Stimulated activated naive CD8-positive, alpha-beta T cell treated with anti-CD3 and anti-CD28 coated beads, Interleukin-15, Interleukin-2, amounts not matched to agents 100 ng/mL and 50 ng/mL, for 24 hours (primary cell): Measurements from ENCODE around the gene SLIT3.

Experiments
- H3K27ac Mint-ChIP-seq: one replicate; pipeline ENCODE4 v1.8.0; 2021; ENCODE audit warnings: mild to moderate bottlenecking, mixed read lengths
- H3K27me3 Mint-ChIP-seq: one replicate; pipeline ENCODE4 v1.8.0; 2021; ENCODE audit warnings: mixed read lengths
- H3K36me3 Mint-ChIP-seq: one replicate; pipeline ENCODE4 v1.8.0; 2021; ENCODE audit warnings: low read depth, mixed read lengths
- H3K4me1 Mint-ChIP-seq: one replicate; pipeline ENCODE4 v1.8.0; 2021; ENCODE audit warnings: low read depth, mixed read lengths
- H3K4me3 Mint-ChIP-seq: one replicate; pipeline ENCODE4 v1.8.0; 2021; ENCODE audit warnings: mild to moderate bottlenecking, mixed read lengths
- H3K9me3 Mint-ChIP-seq: one replicate; pipeline ENCODE4 v1.8.0; 2021; ENCODE audit warnings: mixed read lengths

Gene SLIT3

DNA sequence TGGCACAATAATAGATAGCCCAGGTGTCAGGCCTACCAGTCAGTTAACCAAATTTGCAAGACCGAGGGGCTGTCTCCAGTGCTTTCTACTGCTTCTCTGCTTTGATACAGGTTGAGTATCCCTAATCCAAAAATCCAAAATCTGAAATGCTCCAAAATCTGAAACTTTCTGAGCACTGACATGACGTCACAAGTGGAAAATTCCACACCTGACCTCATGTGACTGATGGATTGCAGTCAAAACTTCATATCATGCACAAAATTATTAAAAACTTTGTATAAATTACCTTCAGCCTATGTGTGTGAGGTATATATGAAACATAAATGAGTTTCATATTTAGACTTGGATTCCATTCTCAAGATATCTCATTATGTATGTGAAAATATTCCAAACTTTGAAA, 508.3 kb downstream of the SLIT3 start:
- H3K4me3 Mint-ChIP-seq = no peak overlapping the region
- H3K27ac Mint-ChIP-seq = no peak overlapping the region
- no peaks in the 10 kb centered on the region for H3K9me3 Mint-ChIP-seq

DNA sequence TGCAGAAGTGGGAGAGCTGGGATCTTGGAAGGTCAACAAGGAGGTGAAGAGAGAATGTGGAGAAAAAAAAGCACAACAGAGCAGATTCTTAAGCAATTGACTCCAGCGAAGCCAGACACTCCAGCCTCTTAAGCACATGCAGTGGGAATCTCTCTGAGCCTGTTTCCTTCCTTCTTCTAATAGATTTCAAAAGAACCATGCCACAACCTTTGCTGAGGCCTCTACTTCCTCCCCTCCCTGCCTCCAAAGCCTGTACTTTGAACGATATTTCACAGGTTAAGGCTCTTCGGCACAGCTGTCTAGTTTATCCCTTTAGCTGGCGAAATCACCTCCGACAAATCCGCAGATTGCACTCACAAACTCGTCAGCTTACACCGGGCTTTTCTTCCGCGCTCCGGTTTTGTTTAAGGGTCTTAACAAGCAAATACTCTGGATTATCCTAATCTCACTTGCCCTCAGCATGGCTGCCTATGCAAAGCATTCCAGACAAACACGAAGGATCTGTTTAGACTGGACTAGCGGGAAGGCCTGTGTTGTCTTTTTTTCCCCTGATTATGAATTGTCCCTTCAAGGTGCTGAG, 510.2 kb downstream of the SLIT3 start:
- Mint-ChIP-seq H3K4me1 (peaks cover 19% of the 10 kb centered on the region), H3K9me3 (no peaks in the 10 kb centered on the region), H3K4me3 (no peak overlapping the region), H3K27me3 (no peaks in the 10 kb centered on the region), H3K36me3 (no peaks in the 10 kb centered on the region), H3K27ac (no peak overlapping the region)

More for the DNA sequence above, 508.3 kb downstream of the SLIT3 start:
- Mint-ChIP-seq H3K36me3 (no peaks in the 10 kb centered on the region), H3K4me1 (peaks cover 19% of the 10 kb centered on the region), H3K27me3 (no peaks in the 10 kb centered on the region)

DNA sequence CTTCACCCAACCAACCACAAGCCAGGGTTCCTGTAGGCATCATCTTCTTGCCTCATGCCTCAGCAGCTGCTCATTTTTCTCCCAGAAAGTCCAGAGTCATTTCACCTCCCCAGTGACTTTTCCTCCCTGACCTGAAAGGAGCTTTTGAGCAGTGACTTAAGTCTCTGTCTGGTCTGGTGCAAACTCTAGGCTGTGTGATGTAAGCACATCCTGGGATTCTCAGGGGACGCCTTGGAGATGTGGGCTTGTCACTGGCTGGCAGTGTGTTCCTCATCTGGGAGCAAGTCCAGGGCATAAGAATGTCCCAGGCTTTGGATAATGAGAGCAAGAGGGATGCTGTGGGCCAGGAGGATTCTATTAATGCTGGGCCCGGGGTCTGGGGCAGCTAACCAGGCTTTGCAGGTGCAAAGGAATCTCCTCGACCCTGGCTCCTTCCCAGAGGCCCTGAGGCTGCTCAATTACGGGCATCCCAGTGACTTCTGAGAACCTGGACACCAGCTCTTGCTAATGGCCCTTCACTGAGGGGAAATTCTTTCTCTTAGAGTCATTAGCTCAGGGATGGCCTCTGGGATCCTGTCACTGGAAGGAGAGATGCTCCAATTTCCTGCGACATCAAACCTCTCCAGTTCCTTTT, 510.8 kb downstream of the SLIT3 start:
- Mint-ChIP-seq H3K27me3 (peaks cover 4% of the 10 kb centered on the region), H3K4me3 (no peak overlapping the region), H3K4me1 (peaks cover 19% of the 10 kb centered on the region), H3K9me3 (no peaks in the 10 kb centered on the region), H3K27ac (no peak overlapping the region), H3K36me3 (no peaks in the 10 kb centered on the region)

DNA sequence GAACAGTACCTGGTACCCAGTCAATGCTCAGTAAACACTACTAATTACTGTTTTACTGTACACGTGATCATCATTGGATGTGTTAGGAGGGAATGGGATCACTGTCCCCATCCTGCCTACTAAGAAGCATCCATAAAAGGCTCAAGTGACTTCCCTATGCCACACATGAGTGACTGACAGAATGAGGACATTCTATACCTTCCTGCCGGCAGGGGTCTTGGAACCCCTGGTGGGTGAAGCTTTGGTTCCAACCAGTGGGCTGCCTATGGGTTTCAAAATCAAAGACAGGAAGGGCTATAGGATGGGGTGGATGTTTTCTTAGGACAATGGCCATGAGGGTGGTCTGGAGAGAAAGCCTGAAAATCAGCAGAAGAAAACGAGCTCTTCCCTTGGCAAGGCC, 512.2 kb downstream of the SLIT3 start:
- no peaks in the 10 kb centered on the region for H3K36me3 Mint-ChIP-seq
- H3K27me3 Mint-ChIP-seq = peaks cover 5% of the 10 kb centered on the region
- no peaks in the 10 kb centered on the region for H3K9me3 Mint-ChIP-seq
- no peak overlapping the region for H3K4me3 Mint-ChIP-seq
- peaks cover 7% of the 10 kb centered on the region for H3K4me1 Mint-ChIP-seq
- no peak overlapping the region for H3K27ac Mint-ChIP-seq

DNA sequence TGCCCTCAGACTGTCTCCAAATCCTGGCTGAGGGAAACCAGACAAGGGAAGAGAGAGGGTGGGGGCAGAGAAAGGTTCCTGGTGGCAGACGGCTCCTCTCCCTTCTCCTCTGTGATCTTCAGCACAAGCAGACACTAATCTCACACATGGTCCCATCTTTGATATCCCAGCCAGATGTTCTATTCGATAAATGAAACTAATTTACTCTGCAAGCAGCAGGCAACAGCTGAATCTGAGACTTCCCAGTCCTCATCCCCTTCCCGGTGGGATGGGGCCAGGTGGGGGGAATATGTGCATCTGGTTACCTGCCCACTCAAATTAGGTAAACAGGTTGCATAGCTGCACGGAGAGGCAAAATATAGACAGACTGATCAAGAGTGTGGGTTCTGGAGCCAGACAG, 512.8 kb downstream of the SLIT3 start:
- Mint-ChIP-seq H3K4me1 (no peaks in the 10 kb centered on the region), H3K27ac (no peak overlapping the region), H3K27me3 (peaks cover 5% of the 10 kb centered on the region), H3K36me3 (no peaks in the 10 kb centered on the region), H3K4me3 (no peak overlapping the region), H3K9me3 (no peaks in the 10 kb centered on the region)

DNA sequence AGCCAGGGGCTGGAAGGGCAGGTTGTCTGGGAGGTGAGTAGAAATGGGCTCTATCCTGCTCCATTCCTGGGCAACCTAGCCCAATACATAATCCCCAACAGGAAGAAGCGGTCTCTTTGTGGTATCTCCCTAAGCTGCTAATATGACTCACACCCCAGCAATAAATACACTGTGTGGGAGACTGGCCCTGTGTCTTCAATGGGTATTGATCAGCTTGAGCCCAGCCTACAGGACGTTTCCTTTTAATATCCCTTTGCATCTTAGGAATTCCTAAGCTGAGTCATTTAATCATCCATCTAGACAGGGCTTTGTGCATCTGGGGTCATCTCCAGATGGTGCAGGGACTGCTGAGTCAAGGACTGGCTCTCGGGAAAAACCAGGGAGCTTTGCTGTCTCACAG, 514.8 kb downstream of the SLIT3 start:
- Mint-ChIP-seq H3K4me1 (no peaks in the 10 kb centered on the region), H3K36me3 (no peaks in the 10 kb centered on the region), H3K4me3 (no peak overlapping the region), H3K27me3 (peaks cover 9% of the 10 kb centered on the region), H3K27ac (no peak overlapping the region), H3K9me3 (no peaks in the 10 kb centered on the region)

DNA sequence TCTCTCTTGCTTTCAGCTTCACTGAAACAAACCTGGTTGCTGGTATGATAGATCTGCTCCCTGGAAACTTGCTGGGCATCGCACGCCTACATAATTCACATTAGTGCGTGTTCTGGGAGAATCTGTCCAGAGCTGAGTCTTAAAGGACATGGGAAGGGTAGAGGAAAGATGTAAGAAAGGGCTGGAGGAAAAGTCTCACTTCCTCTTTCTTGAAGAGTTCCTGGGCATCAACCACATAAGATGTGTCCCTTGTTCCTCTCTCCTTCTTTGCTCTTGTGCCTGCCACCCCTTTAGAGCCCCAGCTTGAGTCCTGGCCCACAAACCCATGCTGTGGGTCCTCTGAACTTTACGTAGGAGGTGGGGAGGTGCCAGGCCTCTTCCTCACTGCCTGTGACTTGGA, 516.5 kb downstream of the SLIT3 start:
- Mint-ChIP-seq H3K36me3 (no peaks in the 10 kb centered on the region), H3K9me3 (no peaks in the 10 kb centered on the region), H3K27ac (no peak overlapping the region), H3K4me3 (no peak overlapping the region), H3K27me3 (peaks cover 9% of the 10 kb centered on the region), H3K4me1 (no peaks in the 10 kb centered on the region)

DNA sequence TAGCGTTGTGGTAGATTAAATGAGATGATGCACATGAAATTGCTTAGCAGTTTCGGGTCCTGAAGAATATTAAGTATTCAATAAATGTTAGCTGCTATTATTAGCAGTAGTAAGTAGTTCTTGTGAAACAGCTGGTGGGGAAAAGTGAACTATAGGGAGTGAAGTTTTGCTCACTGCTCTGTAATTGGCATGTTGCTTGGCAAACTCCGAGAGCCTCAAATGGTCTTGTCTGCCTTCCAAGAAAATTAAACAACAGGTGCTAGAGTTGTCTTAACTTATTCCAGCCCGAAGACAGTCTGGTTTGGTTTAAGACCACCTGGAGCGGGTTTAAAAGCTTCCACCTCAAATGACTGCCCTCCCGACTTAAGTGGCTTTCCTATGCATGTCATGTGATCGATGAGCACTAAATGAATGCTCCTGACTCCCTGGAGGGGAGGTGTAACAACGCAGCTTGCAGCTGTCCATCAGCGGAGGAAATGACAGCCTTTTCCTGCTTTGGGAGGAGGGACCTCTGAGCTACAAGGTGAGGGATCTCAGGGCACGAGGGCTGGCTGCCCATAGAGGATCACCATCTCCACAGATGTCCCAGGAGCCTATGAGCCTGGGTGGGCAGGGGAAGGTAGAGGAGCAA, 518.9 kb downstream of the SLIT3 start:
- H3K4me3 Mint-ChIP-seq = no peak overlapping the region
- H3K27ac Mint-ChIP-seq = peak overlapping the region; percentile 48
- H3K9me3 Mint-ChIP-seq = no peaks in the 10 kb centered on the region
- peaks cover 9% of the 10 kb centered on the region for H3K27me3 Mint-ChIP-seq
- H3K4me1 Mint-ChIP-seq = no peaks in the 10 kb centered on the region
- H3K36me3 Mint-ChIP-seq = no peaks in the 10 kb centered on the region

DNA sequence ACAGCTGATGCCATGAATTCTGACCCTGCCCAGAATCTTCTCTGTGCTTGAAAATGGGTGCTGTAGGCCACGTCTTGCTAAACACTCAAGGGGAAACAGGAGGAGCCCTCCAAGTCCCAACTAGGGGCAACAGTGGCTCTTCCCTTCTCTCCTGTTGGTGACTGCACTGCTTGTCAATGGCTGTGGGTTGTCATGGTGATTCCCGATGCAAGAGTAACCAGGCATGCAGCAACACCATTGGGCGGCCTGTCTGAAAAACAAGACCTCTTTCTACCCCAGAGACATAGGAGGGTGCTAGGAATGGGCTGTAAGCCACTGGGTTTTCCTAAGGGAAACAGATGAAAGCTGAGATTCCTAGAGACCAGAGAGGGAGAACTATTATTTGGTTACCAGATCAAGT, 520.1 kb downstream of the SLIT3 start:
- Mint-ChIP-seq H3K27ac (no peak overlapping the region), H3K4me1 (no peaks in the 10 kb centered on the region), H3K4me3 (no peak overlapping the region)

DNA sequence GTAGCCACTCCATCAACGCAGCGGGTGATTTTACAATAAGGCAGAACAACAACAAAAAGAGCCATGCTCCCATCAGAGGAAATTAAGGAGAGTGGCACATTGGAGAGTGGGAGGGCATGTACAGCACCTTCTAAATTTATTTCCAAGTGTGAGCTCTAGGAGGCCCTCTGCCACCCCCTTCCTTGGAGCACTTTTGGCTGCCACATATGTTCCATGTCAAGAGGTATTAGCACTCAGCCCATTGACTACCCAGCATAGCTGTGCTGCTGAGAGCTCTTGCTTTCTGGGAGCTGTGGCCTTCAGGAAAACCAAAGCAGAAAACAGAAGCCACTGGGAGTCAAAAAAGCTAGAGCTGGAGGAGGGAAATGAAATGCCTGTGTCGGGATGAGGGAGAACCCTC, 521.6 kb downstream of the SLIT3 start:
- Mint-ChIP-seq H3K36me3 (no peaks in the 10 kb centered on the region), H3K27me3 (peaks cover 10% of the 10 kb centered on the region), H3K4me3 (no peak overlapping the region), H3K4me1 (no peaks in the 10 kb centered on the region), H3K27ac (no peak overlapping the region), H3K9me3 (no peaks in the 10 kb centered on the region)

More for the DNA sequence above, 520.1 kb downstream of the SLIT3 start:
- Mint-ChIP-seq H3K27me3 (peaks cover 9% of the 10 kb centered on the region), H3K36me3 (no peaks in the 10 kb centered on the region), H3K9me3 (no peaks in the 10 kb centered on the region)

DNA sequence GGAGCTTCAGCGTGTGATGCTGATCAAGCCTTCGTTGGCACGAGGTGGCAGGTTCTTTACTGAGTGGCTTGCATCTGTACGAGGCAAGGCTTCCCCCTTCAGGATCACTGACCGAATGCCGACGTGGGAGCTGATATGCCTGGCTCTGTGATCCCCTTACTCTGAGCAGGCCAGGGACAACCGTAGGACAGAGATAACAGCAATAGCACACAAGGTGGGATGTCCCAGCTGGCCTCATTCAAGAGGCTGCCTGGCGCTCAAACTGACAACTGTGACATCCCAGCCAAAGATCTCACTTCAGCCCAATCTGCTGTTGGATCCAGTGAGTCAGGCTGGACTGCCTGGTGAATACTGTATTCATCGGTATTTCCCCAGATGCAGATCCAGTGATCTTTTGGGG, 522.4 kb downstream of the SLIT3 start:
- Mint-ChIP-seq H3K9me3 (no peaks in the 10 kb centered on the region), H3K36me3 (no peaks in the 10 kb centered on the region), H3K27ac (no peak overlapping the region), H3K4me3 (no peak overlapping the region), H3K27me3 (peaks cover 10% of the 10 kb centered on the region), H3K4me1 (no peaks in the 10 kb centered on the region)

DNA sequence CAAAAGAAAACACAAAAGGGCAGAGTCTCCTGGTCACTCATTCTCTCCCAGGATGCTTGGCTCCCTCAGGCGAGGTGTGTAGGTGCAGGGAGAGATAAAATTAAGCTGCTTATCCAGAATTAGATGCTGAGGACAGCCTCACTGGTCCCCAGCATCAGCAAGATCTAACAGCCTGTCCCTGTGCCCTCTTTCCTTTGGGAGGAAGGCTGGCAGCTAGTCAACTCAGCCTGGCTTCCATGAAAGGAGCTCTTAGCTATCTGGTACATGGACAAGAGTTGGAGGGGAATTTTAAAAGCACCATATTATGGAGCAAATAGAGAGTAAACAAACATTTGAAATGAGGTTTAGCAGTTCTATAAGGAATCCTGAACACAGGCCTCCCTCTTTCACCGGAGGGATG, 523.3 kb downstream of the SLIT3 start:
- no peak overlapping the region for H3K4me3 Mint-ChIP-seq
- H3K27me3 Mint-ChIP-seq = peaks cover 10% of the 10 kb centered on the region
- H3K27ac Mint-ChIP-seq = no peak overlapping the region

DNA sequence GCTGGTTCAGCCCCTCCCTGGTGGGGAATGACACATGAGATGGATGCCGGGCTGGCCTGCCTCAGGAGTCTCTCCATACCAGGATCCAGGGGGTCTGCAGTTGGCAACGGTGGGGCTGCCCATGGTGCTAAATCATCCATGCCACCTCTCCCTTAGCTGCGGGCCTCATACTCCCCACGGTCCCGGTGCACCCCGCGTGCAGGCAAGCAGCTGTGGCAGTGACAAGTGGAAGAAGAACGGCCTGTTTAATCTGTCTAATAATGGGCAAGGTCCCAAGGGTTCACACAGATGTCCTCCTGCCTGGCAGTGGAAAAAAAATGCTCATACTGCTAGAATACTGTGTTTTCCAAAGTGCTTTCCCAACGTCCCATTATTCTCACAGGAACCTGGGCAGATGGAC, 524.9 kb downstream of the SLIT3 start:
- H3K4me3 Mint-ChIP-seq = no peak overlapping the region
- no peaks in the 10 kb centered on the region for H3K4me1 Mint-ChIP-seq
- no peaks in the 10 kb centered on the region for H3K36me3 Mint-ChIP-seq
- H3K27ac Mint-ChIP-seq = no peak overlapping the region
- H3K9me3 Mint-ChIP-seq = no peaks in the 10 kb centered on the region
- peaks cover 5% of the 10 kb centered on the region for H3K27me3 Mint-ChIP-seq

More for the DNA sequence above, 523.3 kb downstream of the SLIT3 start:
- no peaks in the 10 kb centered on the region for H3K36me3 Mint-ChIP-seq
- no peaks in the 10 kb centered on the region for H3K9me3 Mint-ChIP-seq
- no peaks in the 10 kb centered on the region for H3K4me1 Mint-ChIP-seq

DNA sequence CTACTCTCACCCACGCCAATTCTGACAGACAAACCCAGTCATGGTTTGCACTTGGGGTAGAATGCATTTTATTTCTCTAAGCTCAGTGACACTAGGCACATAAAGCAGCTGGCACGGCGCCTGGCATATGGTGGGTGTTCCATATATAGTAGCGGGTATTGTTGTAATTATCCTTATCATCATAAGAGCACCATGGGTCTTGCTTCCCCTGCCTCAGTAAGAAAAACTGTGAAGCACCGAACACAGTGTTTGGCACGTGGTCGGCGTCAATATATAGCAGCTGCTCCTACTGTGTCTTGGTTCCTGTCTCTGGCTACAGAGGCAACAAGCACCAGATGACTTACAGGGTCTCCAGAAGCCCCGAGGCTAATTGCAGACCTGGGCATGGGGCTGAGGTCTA, 527.7 kb downstream of the SLIT3 start:
- Mint-ChIP-seq H3K4me3 (no peak overlapping the region), H3K27ac (no peak overlapping the region)

DNA sequence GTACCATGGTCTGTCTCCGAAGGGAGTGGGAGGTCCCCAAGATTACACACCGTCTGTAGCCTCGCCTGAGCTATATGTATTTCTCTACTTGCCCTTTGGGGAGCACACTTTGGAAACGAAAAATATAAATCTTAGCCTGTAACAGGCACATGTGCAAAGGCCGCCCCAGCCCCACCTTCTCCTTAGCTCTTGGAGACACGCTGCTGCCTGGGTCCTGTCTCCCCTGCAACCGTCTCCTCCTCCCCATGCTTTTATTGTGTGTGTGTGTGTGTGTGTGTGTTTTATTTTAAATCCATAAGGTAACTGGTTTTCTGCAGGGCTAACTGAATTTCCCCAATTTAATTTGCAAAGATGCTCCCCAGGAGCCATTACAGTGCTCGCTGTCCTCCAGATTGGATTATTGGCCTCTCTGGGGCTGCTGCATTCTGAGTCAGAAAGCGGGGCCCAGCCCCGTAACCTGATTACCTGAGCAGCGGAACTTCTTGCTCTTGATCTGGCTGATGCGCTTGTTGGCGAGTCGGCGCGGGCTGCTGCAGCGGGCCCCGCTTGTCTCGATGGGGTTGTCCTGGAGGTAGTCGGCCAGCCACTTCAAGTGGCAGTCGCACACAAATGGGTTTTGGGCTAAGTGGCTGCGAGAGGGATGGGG, 528.5 kb downstream of the SLIT3 start:
- Mint-ChIP-seq H3K36me3 (no peaks in the 10 kb centered on the region), H3K9me3 (no peaks in the 10 kb centered on the region), H3K4me1 (no peaks in the 10 kb centered on the region), H3K27me3 (peaks cover 5% of the 10 kb centered on the region), H3K27ac (no peak overlapping the region), H3K4me3 (no peak overlapping the region)

More for the DNA sequence above, 527.7 kb downstream of the SLIT3 start:
- H3K9me3 Mint-ChIP-seq = no peaks in the 10 kb centered on the region
- H3K27me3 Mint-ChIP-seq = peaks cover 5% of the 10 kb centered on the region
- H3K4me1 Mint-ChIP-seq = no peaks in the 10 kb centered on the region
- H3K36me3 Mint-ChIP-seq = no peaks in the 10 kb centered on the region
